ENCODE results near the gene USP53. TPM values are rescaled to one million over a fixed set of nuclear protein-coding genes. Genes with fewer than 3 reads are reported as not detected.
"Not testable (repeated sequence)": the region's sequence is repeated elsewhere in the genome, so short reads cannot be mapped to it uniquely, and the experiment has no call there.

USP53 gene
- total RNA-seq, 1 donor from 2014 or later = 20.4 TPM

GRCh38 chr4:119271361-119272085 lies 59.0 kb downstream of the USP53 start:
- intact Hi-C loops (cut with micrococcal nuclease) = no loop called here
- peaks cover 40% of the 10 kb centered on the region for H3K36me3 Mint-ChIP-seq (ENCODE audit: low read depth)

GRCh38 chr4:119279541-119279940 lies 67.0 kb downstream of the USP53 start:
- H3K27me3 Mint-ChIP-seq; intact Hi-C loops (cut with micrococcal nuclease); H3K27ac Mint-ChIP-seq; ATAC-seq (ENCODE audit: low read depth); POLR2A ChIA-PET; H3K4me3 Mint-ChIP-seq; CTCF ChIA-PET; H3K9me3 Mint-ChIP-seq; DNase-seq: not testable (repeated sequence)
- peaks cover 17% of the 10 kb centered on the region for H3K4me1 Mint-ChIP-seq
- H3K36me3 Mint-ChIP-seq (ENCODE audit: low read depth) = peaks cover 19% of the 10 kb centered on the region

More at GRCh38 chr4:119271361-119272085, 59.0 kb downstream of the USP53 start:
- Mint-ChIP-seq H3K4me3 (no peak overlapping the region), H3K27me3 (no peaks in the 10 kb centered on the region), H3K4me1 (no peaks in the 10 kb centered on the region), H3K27ac (no peak overlapping the region), H3K9me3 (no peaks in the 10 kb centered on the region)
- TF ChIP-seq CTCF (IDR thresholded peaks at IDR 0.05) = no peak
- DNase-seq = no peak
- POLR2A ChIA-PET = interaction anchor here (0.6 kb wide), 1 partner anchor 28 kb away, joined by 3 read pairs; no protein-coding TSS in a partner anchor
- no peak for ATAC-seq (ENCODE audit: low read depth)
- CTCF ChIA-PET = interaction anchor here (1.2 kb wide), 1 partner anchor 231 kb away, joined by 4 read pairs; no protein-coding TSS in a partner anchor

- peaks cover 19% of the 10 kb centered on the region for H3K4me1 Mint-ChIP-seq
- ATAC-seq (ENCODE audit: low read depth); H3K27ac Mint-ChIP-seq; DNase-seq; H3K9me3 Mint-ChIP-seq; H3K4me3 Mint-ChIP-seq; H3K27me3 Mint-ChIP-seq; CTCF ChIA-PET; POLR2A ChIA-PET: not testable (repeated sequence)
- intact Hi-C loops (cut with micrococcal nuclease) = loop anchor here (5.0 kb wide), 1 partner anchor 38 kb away; no protein-coding TSS in a partner anchor
- H3K36me3 Mint-ChIP-seq (ENCODE audit: low read depth) = peaks cover 19% of the 10 kb centered on the region
Observed at GRCh38 chr4:119279945-119280344, 67.4 kb downstream of the USP53 start.

GRCh38 chr4:119281393-119281792 lies 68.9 kb downstream of the USP53 start:
- intact Hi-C loops (cut with micrococcal nuclease) = loop anchor here (5.0 kb wide), 1 partner anchor 39 kb away; no protein-coding TSS in a partner anchor
- ChIA-PET POLR2A (no interaction called here), CTCF (no interaction called here)
- TF ChIP-seq CTCF (IDR thresholded peaks at IDR 0.05) = no peak
- H3K27me3 Mint-ChIP-seq = no peaks in the 10 kb centered on the region
- H3K27ac Mint-ChIP-seq = no peak overlapping the region
- ATAC-seq (ENCODE audit: low read depth) (no peak), DNase-seq (no peak)
- H3K9me3 Mint-ChIP-seq = no peaks in the 10 kb centered on the region
- H3K36me3 Mint-ChIP-seq (ENCODE audit: low read depth) = peaks cover 16% of the 10 kb centered on the region
- H3K4me3 Mint-ChIP-seq = no peak overlapping the region
- peaks cover 23% of the 10 kb centered on the region for H3K4me1 Mint-ChIP-seq

GRCh38 chr4:119284876-119285780 lies 72.6 kb downstream of the USP53 start:
- POLR2A ChIA-PET = no interaction called here
- no peak overlapping the region for H3K4me3 Mint-ChIP-seq
- H3K4me1 Mint-ChIP-seq = peaks cover 23% of the 10 kb centered on the region
- no peak for ATAC-seq (ENCODE audit: low read depth)
- CTCF ChIA-PET = no interaction called here
- no peak for DNase-seq
- intact Hi-C loops (cut with micrococcal nuclease) = loop anchor here (5.0 kb wide), 2 partner anchors 43 to 543 kb away; no protein-coding TSS in a partner anchor
- H3K27me3 Mint-ChIP-seq = no peaks in the 10 kb centered on the region
- H3K36me3 Mint-ChIP-seq (ENCODE audit: low read depth) = peaks cover 13% of the 10 kb centered on the region
- peak overlapping the region; percentile 4 for H3K27ac Mint-ChIP-seq
- TF ChIP-seq CTCF (IDR thresholded peaks at IDR 0.05) = no peak
- no peaks in the 10 kb centered on the region for H3K9me3 Mint-ChIP-seq

Data from activated B cell treated with CpG ODN at 0.5 μM for 24 hours (primary cell).